Transverse colon (tissue), 4 donors: Measurements from ENCODE around the gene ROCK2.

Source experiments
- EP300 ChIP-seq: sonication (generic); formaldehyde crosslinking; IDR thresholded peaks from one replicate; pipeline ENCODE4 v1.6.1; 2017; ENCODE audit warnings: antibody characterized with exemption, low read depth
- POLR2AphosphoS5 ChIP-seq, 3 donors: sonication (generic); formaldehyde crosslinking; IDR thresholded peaks; one replicate each; pipeline ENCODE4 v1.6.1; 2016; ENCODE audit warnings: antibody characterized with exemption in 3 of 3
- TF ChIP-seq, protein P1 (sequence below), 5 experiments: fragments of 200-600 bp in 3 of 5; fragments of 450-650 bp in 2 of 5; sonication (generic) in 3 of 5; IDR thresholded peaks; 1 replicate in 2 of 5; 2 replicates in 3 of 5; pipeline ENCODE4 v1.5.1; 2016 to 2017; ENCODE audit warnings: antibody characterized with exemption in 5 of 5, inconsistent platforms in 3 of 5, mild to moderate bottlenecking in 2 of 5, moderate library complexity in 1 of 5

DNA sequence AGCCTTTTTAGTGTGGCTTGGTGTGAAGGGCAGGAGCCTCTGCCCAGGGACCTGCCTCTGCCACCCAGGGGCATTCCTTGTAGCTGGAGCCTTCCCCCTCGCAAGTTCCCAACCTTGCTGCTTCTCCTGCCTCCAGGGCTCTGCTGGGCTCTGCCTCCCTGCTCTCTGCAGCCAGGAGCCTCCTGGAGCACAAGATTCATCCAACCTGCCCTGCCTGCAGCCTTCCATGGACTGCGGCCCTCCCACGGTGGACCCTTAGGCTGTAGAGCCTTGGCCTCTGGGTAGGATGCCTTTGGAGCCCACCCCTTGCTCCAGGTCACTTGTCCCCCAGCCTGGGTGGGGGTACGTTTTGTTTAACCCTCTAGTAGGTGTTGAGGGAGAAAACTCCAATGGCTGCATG lies 186.7 kb downstream of the ROCK2 start:
- TF ChIP-seq, protein P1, sequence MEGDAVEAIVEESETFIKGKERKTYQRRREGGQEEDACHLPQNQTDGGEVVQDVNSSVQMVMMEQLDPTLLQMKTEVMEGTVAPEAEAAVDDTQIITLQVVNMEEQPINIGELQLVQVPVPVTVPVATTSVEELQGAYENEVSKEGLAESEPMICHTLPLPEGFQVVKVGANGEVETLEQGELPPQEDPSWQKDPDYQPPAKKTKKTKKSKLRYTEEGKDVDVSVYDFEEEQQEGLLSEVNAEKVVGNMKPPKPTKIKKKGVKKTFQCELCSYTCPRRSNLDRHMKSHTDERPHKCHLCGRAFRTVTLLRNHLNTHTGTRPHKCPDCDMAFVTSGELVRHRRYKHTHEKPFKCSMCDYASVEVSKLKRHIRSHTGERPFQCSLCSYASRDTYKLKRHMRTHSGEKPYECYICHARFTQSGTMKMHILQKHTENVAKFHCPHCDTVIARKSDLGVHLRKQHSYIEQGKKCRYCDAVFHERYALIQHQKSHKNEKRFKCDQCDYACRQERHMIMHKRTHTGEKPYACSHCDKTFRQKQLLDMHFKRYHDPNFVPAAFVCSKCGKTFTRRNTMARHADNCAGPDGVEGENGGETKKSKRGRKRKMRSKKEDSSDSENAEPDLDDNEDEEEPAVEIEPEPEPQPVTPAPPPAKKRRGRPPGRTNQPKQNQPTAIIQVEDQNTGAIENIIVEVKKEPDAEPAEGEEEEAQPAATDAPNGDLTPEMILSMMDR (IDR thresholded peaks at IDR 0.05) = no peak
- TF ChIP-seq POLR2AphosphoS5 (IDR thresholded peaks at IDR 0.05) = no peak
- no peak for TF ChIP-seq EP300
